ENCODE data around the gene ZNF516. TPM values are rescaled to one million over a fixed set of nuclear protein-coding genes. Genes with fewer than 3 reads are reported as not detected.

Gene ZNF516
- total RNA-seq, 3 donors from 2014 or later, result 22.0 to 47.9 (median 23.2) TPM

DNA sequence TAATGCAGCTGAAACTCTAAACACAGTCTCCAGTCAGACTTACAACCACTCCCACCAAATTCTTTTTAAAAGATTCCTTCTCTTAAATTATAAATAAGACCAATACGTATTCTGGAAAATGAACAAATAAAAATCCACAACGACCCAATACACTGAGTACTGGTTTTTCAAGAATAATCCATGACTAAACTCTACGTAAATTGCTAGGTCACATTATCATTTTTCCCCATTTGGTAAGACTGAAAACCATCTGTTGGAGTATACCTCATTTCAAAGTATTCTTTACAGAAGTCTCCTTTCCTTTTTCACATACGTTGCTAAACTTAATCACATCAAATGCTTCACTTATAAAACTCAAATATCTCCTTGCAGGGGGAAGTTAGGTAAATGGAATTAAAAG lies 6.0 kb downstream of the ZNF516 start:
- TF ChIP-seq, protein P1, sequence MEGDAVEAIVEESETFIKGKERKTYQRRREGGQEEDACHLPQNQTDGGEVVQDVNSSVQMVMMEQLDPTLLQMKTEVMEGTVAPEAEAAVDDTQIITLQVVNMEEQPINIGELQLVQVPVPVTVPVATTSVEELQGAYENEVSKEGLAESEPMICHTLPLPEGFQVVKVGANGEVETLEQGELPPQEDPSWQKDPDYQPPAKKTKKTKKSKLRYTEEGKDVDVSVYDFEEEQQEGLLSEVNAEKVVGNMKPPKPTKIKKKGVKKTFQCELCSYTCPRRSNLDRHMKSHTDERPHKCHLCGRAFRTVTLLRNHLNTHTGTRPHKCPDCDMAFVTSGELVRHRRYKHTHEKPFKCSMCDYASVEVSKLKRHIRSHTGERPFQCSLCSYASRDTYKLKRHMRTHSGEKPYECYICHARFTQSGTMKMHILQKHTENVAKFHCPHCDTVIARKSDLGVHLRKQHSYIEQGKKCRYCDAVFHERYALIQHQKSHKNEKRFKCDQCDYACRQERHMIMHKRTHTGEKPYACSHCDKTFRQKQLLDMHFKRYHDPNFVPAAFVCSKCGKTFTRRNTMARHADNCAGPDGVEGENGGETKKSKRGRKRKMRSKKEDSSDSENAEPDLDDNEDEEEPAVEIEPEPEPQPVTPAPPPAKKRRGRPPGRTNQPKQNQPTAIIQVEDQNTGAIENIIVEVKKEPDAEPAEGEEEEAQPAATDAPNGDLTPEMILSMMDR (IDR thresholded peaks at IDR 0.05), result no peak
- Histone ChIP-seq H3K4me1 (ENCODE audit: low read depth) (peaks cover 8% of the 10 kb centered on the region), H3K9me3 (no peaks in the 10 kb centered on the region), H3K4me3 (no peak overlapping the region), H3K36me3 (ENCODE audit: low read depth) (no peaks in the 10 kb centered on the region)
- ATAC-seq, result no peak
- no peak for DNase-seq
- intact Hi-C loops (cut with DNase I, micrococcal nuclease), result no loop called here

DNA sequence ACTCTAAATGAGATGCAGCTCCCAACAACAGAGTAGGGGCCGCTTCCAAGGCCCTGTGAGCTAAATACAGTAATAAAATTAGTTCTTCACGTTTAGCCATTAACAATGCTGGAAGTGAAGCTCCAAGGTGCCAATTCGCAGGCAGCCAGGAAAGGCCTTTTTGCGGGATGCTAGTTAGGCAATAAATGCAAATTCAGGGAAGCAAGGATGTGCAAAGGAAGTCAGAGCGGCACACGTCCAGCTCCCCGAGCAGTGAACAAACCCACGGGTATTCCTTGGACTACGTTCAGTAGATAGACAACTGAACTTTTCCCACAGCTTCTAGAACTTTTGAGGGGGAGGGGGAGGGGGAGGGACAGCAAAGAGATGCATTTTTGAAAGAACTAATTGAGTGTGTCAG lies 6.9 kb downstream of the ZNF516 start:
- TF ChIP-seq, protein P1 (IDR thresholded peaks at IDR 0.05), result no peak
- Histone ChIP-seq H3K4me1 (ENCODE audit: low read depth) (peaks cover 8% of the 10 kb centered on the region), H3K36me3 (ENCODE audit: low read depth) (no peaks in the 10 kb centered on the region), H3K9me3 (no peaks in the 10 kb centered on the region), H3K4me3 (no peak overlapping the region)
- no peak for ATAC-seq
- intact Hi-C loops (cut with DNase I, micrococcal nuclease), result no loop called here
- DNase-seq, result peak in 1 of 3 donors; percentile 45

DNA sequence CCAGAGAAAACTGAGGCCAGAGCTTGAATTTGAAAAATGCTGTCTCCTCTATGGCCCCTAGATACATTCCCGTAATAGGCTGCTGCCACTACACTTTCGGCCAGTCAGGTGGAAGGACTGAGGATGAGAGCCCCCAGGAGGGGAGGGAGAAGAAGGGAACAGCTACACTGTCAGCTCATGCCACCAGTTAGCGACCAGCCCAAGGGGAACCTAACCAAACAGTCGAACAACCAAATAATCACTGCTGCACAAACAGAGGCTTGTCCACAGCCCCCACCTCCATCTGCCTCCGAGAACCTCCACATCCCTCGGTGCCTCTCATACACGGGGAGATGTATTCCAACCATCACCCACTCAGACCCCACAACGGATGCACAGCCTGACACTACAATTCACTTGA lies 7.3 kb downstream of the ZNF516 start:
- ATAC-seq (no peak), DNase-seq (peak in 1 of 3 donors; percentile 11)
- TF ChIP-seq, protein P1 (IDR thresholded peaks at IDR 0.05), result no peak
- Histone ChIP-seq H3K36me3 (ENCODE audit: low read depth) (no peaks in the 10 kb centered on the region), H3K9me3 (no peaks in the 10 kb centered on the region), H3K4me3 (no peak overlapping the region), H3K4me1 (ENCODE audit: low read depth) (peaks cover 8% of the 10 kb centered on the region)
- intact Hi-C loops (cut with DNase I, micrococcal nuclease), result no loop called here

GRCh38 chr18:76487070-76487469 lies 8.0 kb downstream of the ZNF516 start:
- H3K9me3 ChIP-seq, result no peaks in the 10 kb centered on the region
- DNase-seq (no peak), ATAC-seq (no peak)
- TF ChIP-seq, protein P1 (IDR thresholded peaks at IDR 0.05), result no peak
- intact Hi-C loops (cut with DNase I, micrococcal nuclease), result no loop called here
- no peaks in the 10 kb centered on the region for H3K36me3 ChIP-seq (ENCODE audit: low read depth)
- no peak overlapping the region for H3K4me3 ChIP-seq
- peaks cover 8% of the 10 kb centered on the region for H3K4me1 ChIP-seq (ENCODE audit: low read depth)

GRCh38 chr18:76486574-76486973 lies 8.5 kb downstream of the ZNF516 start:
- DNase-seq, result no peak
- ATAC-seq, result no peak
- H3K36me3 ChIP-seq (ENCODE audit: low read depth), result no peaks in the 10 kb centered on the region
- TF ChIP-seq, protein P1 (IDR thresholded peaks at IDR 0.05), result no peak
- intact Hi-C loops (cut with DNase I, micrococcal nuclease), result no loop called here
- peaks cover 8% of the 10 kb centered on the region for H3K4me1 ChIP-seq (ENCODE audit: low read depth)
- no peaks in the 10 kb centered on the region for H3K9me3 ChIP-seq
- H3K4me3 ChIP-seq, result no peak overlapping the region

- H3K4me1 ChIP-seq (ENCODE audit: low read depth), result peaks cover 8% of the 10 kb centered on the region
- ATAC-seq (no peak), DNase-seq (no peak)
- TF ChIP-seq, protein P1 (IDR thresholded peaks at IDR 0.05), result no peak
- intact Hi-C loops (cut with DNase I, micrococcal nuclease), result no loop called here
- no peaks in the 10 kb centered on the region for H3K9me3 ChIP-seq
- H3K4me3 ChIP-seq, result no peak overlapping the region
- no peaks in the 10 kb centered on the region for H3K36me3 ChIP-seq (ENCODE audit: low read depth)
Measured at GRCh38 chr18:76486038-76486437, 9.0 kb downstream of the ZNF516 start.
